HG03460 (cell line): ENCODE measurements around the gene IGLON5.

ENCODE experiments used
- ATAC-seq: cut with Tn5 transposase; IDR thresholded peaks from one replicate; pipeline ENCODE4 v1.9.1; 2021; ENCODE audit not compliant: unreplicated experiment

IGLON5 gene

DNA sequence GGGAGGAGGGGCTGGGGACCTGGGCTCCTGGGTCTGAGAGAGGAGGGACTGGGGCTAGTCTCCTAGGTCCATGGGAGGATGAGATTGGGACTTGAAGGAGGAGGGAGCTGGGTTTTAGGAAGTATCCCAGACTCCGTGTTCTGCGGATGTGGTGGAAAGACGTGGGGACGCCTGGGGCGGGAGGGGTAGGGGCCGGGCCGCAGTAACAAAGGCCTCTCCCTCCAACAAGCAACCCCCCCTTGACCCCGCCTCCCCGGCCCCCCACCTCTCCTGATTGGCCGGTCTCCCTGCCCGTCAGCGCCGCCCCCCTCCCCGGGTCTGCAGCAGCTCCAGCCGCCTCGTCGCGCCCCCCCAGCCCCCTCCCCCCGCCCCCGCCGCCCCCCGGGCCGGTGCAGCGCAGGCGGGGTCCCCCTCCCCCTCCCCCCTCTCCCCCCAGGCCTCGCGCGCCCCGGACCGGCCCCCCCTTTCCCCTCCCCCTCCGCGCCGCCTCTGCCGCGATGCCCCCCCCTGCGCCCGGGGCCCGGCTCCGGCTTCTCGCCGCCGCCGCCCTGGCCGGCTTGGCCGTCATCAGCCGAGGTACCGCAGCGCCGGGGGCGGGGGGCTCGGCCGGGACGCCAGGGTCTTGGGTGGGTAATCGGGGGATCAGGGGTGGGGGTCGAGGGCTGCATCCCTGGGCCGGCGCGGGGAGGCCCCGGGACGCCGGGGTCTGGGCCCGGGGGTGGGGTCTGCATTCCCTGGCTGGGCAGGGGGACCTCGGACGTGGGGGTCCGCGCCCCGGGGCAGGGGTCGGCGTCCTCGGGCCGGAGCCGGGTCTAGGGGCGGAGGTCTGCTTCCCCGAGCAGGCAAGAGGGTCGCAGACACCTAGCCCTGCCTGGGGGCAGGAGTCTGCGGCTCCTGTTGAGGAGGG lies at the start of gene IGLON5:
Gene IGLON5, plus strand, starts transcription at position 294 of the 907 bp plus-strand sequence. Its CDS starts 204 bp downstream, at position 498.
- ATAC-seq = no peak

DNA sequence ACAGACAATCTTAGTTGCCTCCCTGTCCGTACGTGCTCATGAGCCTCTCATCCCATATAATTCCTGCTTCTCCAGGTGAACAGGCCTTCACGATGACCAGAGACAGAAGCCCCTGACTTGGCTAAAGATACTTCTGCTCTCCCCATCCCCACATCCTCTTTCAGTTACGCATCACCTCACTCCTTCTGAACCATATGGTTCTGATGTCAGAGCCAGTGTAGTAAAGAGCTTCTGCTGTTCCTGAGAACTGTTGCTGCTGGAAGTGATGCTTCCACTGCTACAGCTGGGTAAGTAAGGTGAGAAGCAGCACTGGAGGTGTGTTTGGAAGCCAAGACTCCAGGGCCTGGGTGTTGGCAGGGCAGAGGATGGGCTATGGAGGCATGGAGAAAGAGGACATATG lies 47.6 kb upstream of the IGLON5 start:
- ATAC-seq = no peak

DNA sequence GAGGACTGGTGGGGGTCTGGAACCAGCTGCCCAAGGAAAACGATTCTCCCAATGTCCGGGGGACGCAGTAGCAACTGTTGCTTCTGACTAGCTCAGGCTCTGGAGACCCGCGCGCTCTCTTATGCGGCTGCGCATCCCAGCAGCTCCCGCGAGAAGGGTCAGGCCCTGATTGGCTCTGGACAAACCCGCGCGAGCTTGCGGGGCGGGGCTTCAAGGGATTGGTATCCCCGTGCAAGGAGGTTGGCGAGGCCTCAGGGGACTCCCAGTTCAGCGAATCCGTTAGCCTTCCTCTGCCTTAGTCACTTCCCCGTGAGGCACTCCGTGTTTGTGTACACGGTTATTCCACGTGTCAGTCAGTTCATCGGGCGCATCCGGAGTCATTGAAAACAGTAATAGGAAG lies 40.4 kb upstream of the IGLON5 start:
- no peak for ATAC-seq

DNA sequence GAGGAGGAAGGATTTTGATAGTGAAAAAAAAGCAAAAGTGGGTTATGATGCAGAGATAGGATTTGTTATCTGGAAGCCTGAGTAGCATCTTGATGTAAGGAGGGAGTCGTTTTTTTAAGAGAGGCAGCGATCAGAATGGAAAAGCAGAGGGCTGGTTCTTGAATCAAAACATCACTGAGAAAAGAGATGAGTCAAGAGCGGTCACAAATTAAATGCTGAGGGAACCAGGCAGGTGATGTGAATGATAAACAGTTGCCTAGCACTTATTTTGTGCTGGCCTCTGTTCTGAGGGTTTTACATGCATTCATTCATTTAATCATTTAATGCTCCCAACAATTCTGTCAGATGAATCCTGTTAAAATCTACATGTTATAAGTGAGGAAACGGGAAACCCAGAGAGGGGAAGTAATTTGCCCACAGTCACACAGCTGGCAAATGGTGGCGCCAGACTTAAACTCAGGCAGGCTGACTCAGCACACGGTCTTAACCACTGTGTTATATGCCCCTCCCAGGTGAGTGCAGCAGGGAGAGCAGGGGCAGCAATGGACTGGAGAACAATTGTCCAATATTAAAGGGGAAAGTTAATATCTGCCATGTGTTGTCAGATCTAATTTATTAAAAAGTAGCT lies 39.1 kb upstream of the IGLON5 start:
- ATAC-seq = no peak

DNA sequence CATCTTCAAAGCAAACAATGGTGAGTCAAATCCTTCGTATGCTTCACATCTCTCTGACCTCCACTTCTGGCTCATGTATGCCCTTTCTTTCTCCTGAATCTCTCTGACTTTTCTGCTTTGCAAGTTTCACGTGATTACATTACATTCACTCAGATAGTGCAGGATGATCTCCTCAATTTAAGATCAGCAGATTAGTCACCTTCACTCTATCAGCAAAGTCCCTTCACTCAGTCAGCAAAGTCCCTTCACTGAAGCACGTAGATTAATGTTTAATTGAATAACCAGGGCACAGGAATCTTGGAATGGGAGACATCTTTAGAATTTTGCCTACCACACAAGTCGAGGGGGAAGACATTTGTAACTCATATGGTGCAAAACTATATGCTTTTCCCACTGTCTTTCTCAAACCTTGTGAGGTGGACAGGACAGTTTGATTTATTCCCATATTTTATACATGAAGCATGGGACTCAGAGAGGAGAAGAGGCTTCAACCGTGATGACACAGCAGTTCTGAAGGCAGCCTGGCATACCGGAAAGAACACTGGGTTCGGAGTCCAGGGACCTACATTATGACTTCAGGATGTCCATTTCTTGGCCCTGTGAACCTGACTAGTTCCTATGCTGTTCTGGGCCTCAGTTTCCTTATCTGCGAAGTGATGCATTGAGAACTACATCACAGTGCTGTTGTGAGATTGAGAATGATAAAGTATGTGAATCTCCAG lies 37.2 kb upstream of the IGLON5 start:
- no peak for ATAC-seq

DNA sequence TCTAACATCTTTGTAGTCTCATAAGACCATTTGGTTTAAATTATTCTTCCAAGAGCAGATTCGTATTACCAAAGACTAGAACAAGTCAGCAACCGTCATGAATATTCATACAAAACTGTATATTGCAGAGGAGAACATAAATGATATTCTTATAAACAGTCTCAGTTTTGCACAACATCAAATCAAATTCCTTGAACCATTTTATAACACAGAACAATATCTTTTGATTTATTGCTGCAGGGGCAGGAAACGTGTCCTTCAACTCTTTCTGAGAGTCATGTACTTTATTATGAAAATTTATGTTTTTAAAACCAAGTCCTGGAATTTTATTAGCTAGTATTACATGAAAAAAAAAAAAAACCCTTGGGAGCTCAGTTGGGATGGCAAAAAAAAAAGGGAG lies 34.3 kb upstream of the IGLON5 start:
- ATAC-seq = no peak

DNA sequence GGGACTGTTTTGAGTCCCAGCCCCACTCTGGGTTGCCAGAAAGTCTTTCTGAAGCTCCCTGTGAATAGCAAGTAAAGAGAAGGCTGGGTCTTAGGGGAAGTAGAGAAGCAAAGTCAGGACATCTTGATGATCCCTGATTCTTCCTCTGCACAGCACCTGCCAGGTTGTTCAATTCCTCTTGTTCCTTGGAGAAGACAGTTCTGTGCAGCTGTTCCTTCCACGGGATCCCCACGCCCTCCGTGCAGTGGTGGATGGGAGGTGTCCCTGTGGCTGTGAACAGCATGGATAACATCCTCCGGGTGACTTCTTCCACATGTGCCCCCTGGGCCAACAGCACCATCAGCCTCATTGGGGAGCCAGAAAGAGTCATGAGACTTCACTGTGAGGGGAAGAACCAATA lies 29.1 kb upstream of the IGLON5 start:
- ATAC-seq = no peak

DNA sequence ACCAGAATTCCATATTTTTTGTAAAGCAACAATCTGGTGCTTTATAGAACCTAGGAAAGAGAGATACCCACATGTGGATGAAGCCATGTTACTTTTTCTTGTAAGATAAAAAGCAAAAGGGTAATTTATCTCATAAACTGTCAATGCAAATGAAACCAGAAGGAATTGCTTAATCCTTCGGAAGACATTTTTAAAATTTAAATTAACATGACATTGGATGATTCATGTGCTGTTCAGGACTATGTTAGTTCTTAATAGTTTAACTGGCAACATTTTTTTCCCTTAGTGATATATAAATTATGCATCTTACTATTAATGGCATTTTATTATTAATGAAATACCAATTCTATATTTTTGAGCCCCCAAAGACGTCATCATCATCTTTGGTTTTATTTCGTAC lies 25.8 kb upstream of the IGLON5 start:
- no peak for ATAC-seq

DNA sequence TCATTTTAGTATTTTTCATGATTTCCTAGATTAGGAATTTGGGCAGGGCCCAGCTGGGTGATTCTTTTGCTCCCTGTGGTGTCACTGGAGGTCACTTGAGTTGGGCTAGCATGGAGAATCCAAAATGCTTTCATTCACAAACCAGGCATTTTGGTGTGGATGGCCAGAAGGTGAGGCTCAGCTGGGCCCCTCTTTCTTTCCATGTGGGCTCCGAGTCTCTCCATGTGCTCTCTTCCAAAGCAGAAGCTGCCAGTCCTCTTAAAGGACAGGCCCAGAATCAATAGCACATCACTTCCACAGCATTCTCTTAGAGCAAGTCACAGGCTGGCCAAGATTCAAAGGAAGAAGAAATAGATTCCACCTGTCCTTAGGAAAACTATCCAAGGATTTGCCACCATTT lies 21.8 kb upstream of the IGLON5 start:
- ATAC-seq = no peak

DNA sequence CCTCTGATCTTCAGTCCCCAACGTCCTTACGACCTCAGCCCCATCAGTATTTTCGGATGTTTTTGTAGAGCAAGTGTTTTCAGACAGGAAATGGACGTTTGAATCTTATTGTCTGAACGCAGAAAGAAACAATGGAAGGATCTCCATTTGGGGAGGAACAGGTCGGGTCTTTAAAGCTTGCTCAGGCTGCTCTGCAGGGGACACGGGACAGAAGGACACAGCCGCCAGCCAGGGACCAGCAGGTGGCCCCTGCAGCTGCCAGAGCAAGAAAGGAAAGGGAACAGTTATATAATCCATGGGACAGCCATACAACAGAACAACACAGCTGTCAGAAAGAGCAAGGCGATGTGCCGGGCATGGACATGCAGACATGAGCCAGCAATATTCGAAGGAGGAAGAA lies 18.5 kb upstream of the IGLON5 start:
- no peak for ATAC-seq

DNA sequence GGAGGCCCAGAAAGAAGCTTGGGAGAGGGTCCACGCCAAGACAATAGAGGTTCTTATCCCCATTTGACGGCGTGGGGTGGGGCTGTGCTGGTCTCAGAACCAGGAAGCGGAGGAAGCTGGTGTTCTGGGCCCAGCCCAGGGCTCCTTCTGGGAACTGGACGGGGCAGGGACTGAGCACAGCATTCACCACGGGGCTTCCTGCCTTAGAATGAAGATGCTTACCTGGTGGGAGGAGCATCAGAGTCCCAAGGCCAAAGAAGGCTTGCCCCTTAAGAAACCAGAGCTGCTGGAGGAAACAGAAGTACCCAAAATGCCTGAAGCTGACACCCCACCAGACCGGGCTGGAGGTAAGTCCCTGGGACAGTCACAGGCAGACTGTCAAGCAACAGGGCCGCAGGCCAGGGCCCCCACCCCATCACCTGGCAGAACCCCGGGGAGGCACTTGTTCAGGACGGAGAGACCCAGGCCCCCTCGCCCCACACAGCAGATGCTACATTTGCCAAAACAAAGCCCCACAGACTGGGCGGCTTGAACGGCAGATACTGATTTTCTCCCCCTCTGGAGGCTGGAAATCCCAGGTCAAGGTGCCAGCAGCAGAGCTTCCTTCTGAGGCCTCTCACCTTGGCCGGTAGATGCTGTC lies 17.8 kb upstream of the IGLON5 start:
- ATAC-seq = no peak

DNA sequence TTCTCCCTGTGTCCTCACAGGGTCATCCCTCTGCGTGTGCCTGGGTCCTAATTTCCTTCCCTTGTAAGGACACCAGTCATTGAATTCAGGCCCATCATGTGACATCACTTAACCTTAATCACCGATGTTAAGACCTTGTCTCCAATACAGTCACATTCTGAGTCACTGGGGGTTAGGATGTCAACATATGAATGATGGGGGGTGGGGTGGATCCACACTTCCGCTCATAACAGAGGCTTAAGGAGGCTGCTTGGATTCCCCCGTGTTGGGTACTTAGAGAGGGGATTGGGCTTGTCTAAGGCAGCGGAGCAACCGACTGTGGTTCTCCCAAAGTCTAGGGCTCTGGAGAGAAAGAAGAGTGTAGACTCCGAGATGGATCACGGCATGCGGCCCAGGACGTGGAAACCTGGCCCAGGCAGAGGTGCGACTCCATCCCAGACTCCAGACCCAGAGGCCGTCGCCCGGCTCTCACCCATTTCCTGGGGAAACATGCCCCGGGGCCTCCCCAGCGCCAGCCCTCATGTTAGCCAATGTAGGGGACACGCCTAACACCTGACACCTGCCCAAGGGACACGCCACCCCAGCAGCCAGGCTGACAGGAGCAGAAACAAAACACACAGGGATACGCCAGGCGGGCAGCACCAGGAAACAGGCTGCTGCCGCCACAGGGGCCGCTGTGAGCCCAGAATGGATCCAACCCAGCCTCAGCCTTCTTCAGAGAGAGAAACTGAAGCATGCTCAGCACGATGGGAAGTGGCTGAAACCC lies 17.1 kb upstream of the IGLON5 start:
- no peak for ATAC-seq

DNA sequence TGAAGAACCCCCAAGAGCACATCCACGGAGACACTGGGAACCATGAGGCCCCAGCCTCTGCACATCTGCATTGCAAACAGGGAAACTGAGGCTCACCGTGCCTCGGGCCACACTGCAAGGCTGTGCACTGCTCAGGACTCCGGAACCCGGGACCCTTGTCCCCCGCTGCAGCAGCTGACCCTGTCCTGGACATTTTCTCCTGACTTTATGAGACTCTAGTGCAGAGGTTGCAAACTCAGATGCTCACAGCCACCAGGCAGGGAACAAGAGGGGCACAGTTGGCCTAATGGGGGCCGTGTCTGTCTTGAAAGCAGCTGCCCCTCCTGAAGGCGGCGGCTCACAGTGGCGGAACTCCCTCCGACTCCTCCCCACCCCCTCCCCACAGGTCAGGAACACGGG lies 16.5 kb upstream of the IGLON5 start:
- ATAC-seq = no peak

DNA sequence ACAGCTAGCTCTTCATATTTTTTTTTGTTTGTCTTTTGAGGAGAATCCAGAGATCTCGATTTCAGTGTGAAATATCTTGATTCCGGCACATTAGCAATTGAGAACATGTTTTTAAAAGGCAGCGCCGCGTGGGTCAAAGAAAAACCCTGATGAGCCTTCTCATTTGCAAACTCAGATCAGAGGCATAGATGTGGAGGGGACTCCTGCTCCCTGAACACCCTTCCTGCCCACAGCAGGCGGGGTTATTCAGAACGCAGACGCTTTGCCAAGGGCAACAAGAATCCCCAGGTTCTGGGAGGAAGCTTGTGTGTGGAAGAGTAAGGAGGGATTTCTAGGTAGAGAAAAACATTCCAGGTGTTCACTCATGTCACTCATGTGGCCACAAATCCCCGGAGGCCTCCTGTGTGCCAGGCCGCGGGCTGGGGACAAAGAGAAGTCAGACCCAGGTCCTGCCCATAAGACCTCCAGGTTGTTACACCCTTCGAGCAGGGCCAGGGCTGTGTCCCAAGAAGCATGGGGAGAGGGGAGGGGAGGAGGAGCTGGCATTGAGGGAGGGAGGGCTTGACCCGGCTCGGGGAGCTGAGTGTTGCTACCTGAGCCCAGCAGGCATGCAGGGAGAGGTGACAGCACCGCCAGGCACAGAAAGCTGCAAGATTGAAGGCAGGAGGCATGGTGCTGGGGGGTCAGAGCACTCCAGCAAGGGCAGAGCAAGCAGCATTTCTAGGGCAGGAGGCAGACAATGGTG lies 15.9 kb upstream of the IGLON5 start:
- ATAC-seq = no peak

DNA sequence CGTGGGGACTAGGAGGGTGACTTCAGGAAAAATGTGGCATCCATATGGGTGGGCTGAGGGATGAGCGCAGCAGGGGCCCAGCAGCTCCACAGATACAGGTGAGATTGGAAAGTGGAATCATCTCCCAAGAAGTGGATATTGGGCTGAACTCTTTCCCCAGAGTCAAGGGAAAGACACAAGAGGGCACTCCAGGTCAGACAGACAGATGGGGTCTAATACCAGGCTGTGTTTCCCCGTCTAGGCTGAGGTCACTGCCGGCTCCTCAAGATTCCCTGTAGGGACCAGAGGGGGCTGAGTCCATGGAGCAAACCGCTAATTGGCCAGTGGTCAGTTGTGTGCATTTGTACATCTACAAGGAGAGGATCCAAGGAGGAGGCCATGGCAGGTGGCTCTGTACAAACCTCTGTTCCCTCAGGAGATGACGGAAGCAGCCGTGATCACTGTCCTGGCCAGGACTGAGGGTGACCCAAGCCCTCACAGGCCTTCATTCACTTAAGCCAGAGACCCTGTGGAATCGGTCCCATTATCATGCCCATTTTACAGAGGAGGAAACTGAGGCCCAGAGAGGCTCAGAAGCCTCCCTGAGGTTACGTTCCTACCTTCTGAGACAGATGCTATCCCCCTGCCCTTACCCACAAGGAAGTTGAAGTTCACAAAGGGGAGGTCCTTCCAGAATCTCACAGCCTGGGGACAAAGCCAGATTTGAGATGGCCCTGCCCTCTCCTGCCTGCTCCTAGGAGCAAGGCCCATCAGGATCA lies 14.9 kb upstream of the IGLON5 start:
- no peak for ATAC-seq

DNA sequence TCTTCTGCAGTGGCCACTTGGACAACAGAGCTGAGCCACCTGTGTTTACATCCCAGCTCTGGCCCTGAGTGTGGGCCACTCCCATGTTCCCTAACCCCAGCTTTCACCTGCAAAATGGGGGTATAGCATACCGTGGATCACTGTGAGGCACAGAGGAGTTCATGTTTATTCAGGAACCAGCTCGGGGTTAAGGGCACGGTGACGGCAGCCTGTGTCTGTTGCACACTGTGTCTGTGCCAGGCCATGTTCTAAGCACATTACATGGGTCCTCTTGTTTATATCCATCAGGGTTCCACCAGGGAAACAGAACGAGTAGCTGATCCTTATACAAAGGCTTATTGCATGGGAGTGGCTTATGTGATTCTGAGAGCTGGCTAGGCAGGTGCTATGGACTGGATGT lies 14.0 kb upstream of the IGLON5 start:
- no peak for ATAC-seq

DNA sequence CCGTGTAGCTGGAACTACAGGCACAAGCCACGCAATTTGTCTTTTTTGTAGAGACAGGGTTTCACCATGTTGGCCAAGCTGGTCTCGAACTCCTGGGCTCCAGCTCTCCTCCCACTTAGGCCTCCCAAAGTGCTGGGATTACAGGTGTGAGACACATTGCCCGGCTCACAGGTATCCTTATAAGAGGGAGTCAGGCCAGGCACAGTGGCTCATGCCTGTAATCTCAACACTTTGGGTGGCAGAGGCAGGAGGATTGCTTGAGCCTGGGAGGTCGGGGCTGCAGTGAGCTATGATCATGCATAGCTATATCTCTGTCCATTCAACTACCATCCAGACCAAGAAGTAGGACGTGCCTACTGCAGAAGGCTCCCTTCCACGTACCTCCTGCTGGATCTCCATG lies 10.2 kb upstream of the IGLON5 start:
- ATAC-seq = no peak

DNA sequence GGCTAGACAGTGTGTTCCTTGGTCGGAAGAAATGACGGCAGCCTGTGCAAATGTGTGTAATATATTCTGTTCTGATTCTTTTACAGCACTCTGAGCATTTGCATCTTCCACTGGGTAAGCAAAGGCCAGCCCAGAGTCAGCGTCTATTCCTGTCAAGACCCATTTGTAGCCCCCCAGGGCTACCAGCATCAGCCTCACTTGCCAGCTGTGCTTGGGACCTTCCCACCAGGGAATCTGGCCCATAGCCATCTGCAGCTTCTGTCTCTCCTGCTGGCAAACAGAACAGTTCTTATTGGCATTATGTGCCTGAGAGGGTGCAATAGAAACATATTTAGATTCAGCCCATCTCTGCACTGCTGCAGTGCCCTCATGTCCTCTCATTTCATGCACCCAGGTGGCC lies 6.0 kb upstream of the IGLON5 start:
- ATAC-seq = no peak

DNA sequence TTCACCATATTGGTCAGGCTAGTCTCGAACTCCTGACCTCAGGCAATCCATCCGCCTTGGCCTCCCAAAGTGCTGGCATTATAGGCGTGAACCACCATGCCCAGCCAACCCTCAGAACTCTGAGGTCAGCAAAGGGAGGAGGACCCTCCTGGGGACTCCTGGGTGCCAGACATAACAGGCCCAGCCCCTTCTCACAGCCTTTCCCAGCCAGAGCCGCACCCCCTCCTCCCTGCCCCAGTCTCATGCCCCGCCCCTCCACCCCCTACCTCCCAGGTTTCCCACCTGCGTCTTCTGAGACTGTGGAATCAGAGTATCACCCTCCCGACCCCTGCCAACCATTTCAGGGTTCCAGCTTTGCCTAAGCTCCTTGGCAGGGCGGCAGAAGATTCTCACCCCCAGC lies 5.2 kb downstream of the IGLON5 start:
- ATAC-seq = no peak
